AG09309 (cell line): ENCODE results near the gene SIRT7.

Experiments used
- DNase-seq: peaks from one replicate; pipeline ENCODE4 v3.0.0-alpha.2; 2010; ENCODE audit warnings: low read depth
- H3K4me3 ChIP-seq: 2 replicates; pipeline ENCODE4 v1.5.1; 2011; ENCODE audit warnings: mild to moderate bottlenecking, low read depth, low read length, moderate library complexity; ENCODE audit not compliant: control insufficient read depth
- TF ChIP-seq, protein P1 (sequence below): IDR thresholded peaks from 2 replicates; pipeline ENCODE4 v1.5.1; 2011; ENCODE audit warnings: mild to moderate bottlenecking, low read depth, low read length, inconsistent platforms; ENCODE audit not compliant: insufficient read depth, control insufficient read depth; ENCODE audit errors: missing control alignments

The SIRT7 gene

DNA sequence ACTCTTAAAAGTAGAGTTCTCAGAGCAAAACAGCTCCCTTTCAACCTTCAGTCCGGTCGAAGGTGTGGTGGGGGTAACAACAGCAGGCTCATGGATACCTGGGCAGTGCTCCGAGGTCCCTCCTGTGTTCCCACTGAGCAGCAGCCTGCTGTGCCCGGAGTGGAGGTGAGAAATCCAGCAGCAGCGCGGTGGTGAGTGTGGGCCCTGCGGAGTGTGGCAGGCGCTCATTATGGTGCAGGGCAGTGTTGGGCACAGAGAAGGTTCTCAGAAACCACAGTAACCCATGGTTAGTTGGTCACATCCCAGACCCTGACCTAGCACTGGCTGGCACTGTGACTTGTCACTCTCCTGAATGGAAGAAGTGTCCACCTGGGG, 52.6 kb downstream of the SIRT7 start:
- TF ChIP-seq, protein P1, sequence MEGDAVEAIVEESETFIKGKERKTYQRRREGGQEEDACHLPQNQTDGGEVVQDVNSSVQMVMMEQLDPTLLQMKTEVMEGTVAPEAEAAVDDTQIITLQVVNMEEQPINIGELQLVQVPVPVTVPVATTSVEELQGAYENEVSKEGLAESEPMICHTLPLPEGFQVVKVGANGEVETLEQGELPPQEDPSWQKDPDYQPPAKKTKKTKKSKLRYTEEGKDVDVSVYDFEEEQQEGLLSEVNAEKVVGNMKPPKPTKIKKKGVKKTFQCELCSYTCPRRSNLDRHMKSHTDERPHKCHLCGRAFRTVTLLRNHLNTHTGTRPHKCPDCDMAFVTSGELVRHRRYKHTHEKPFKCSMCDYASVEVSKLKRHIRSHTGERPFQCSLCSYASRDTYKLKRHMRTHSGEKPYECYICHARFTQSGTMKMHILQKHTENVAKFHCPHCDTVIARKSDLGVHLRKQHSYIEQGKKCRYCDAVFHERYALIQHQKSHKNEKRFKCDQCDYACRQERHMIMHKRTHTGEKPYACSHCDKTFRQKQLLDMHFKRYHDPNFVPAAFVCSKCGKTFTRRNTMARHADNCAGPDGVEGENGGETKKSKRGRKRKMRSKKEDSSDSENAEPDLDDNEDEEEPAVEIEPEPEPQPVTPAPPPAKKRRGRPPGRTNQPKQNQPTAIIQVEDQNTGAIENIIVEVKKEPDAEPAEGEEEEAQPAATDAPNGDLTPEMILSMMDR: no peak
- no peak overlapping the region for H3K4me3 ChIP-seq
- no peak for DNase-seq

DNA sequence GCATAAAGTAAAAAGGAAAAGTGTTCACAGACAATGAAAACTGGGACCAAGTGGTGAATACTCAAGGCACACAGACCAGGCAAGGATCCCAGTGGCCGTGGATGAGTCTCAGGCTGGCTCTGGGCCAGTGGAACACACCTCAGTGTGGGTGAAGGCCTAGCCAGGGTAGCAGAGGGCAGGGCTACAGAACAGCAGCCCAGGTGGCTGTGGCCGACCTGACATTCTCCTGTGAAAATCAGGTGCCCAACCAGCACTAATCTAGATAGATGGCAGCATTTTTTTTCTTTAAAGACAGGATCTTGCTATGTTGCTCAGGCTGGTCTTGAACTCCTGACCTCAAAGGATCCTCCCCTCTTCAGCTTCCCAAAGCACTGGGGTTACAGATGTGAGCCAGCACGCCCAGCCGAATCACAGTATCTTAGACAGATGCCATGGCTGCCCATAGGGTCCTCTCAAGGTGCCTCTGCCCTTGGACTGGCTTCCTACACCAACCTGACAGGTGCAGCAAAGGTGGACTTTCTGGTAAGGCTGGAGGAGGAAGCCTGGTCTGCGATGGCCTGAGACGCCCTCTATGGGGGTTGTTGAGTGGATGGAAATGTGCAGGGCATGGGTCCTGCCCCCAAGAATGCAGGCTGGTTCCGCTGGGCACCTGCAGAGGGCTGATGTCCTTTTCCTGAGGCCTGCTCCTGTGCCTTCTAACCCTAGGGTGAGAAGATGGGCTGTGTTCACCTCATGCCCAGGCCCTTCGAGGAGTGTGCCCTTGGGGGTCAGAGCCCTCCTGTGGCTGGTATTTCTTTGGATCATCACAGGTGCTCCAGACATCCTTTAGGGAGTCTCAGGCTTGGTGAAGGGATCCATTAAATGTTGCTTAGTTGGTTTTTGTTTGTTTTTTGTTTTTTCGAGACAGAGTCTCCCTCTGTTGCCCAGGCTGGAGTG, 53.9 kb downstream of the SIRT7 start:
- no peak overlapping the region for H3K4me3 ChIP-seq
- TF ChIP-seq, protein P1: no peak
- no peak for DNase-seq

DNA sequence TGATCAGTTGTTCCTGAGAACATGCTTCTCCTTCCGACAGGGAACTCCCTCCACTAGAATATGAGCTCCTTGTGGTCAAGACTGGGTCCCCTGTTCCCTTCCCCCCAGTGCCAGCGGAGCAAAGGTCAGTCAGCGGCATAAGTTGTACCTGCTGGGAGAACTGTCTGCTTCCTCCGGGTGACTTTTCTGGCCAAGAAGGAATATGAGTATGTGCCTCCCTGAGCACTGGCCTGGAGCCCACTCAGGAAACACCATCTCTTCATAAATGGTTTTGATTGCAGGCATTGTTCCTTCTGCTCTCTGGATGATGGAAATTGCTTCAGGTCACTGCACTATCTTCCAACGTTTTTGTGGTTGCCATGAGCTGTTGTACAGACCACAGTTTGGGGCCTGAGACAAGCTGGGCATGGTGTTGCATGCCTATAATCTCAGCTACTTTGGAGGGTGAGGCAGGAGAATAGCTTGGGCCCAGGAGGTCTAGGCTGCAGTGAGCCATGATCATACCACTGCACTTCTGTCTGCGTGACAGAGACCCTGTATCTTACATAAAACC, 54.8 kb downstream of the SIRT7 start:
- no peak overlapping the region for H3K4me3 ChIP-seq
- no peak for DNase-seq
- TF ChIP-seq, protein P1: no peak
